Measurements from ENCODE around the gene MRPL23. TPM values are rescaled to one million over a fixed set of nuclear protein-coding genes. Genes with fewer than 3 reads are reported as not detected.

The MRPL23 gene
- total and polyA plus RNA-seq, 2 experiments from 2014 or later, result 54.0 to 54.8 TPM

- TF ChIP-seq EZH2 (IDR thresholded peaks at IDR 0.05; ENCODE audit: borderline replicate concordance) (no peak), EZH2phosphoT487 (IDR thresholded peaks at IDR 0.05; ENCODE audit: low read depth, severe bottlenecking, unreplicated experiment) (no peak), CTCF (IDR thresholded peaks at IDR 0.05; ENCODE audit: poor library complexity) (no peak)
- no peaks in the 10 kb centered on the region for H3K9me2 ChIP-seq (replicated peaks; ENCODE audit: insufficient read depth)
- no peak overlapping the region for H3K27ac ChIP-seq
- peak; percentile 6 for DNase-seq (ENCODE audit: low spot score)
- H3K4me2 ChIP-seq, result no peak overlapping the region
- H3K79me2 ChIP-seq, result no peaks in the 10 kb centered on the region
- no peak overlapping the region for H2AFZ ChIP-seq
- 86% methylated on average over 12 of the region's 14 CpGs for WGBS (ENCODE audit: low lambda C conversion rate, missing lambda C conversion rate)
- peaks cover 22% of the 10 kb centered on the region for H3K4me1 ChIP-seq (ENCODE audit: insufficient read depth)
- no peaks in the 10 kb centered on the region for H4K20me1 ChIP-seq (ENCODE audit: insufficient read depth, poor library complexity, severe bottlenecking)
- no peaks in the 10 kb centered on the region for H3K9me3 ChIP-seq (ENCODE audit: low read depth)
- no peaks in the 10 kb centered on the region for H3K27me3 ChIP-seq
- no peaks in the 10 kb centered on the region for H3K36me3 ChIP-seq (replicated peaks; ENCODE audit: insufficient read depth, low read depth)
- H3K4me3 ChIP-seq, result no peak overlapping the region
These were observed 24.6 kb upstream of the MRPL23 start for GRCh38 chr11:1922481-1923081.

GRCh38 chr11:1923201-1923956, 23.8 kb upstream of the MRPL23 start:
- Histone ChIP-seq H3K36me3 (replicated peaks; ENCODE audit: insufficient read depth, low read depth) (no peaks in the 10 kb centered on the region), H3K9me3 (ENCODE audit: low read depth) (no peaks in the 10 kb centered on the region), H3K4me2 (no peak overlapping the region), H2AFZ (no peak overlapping the region), H3K27ac (no peak overlapping the region), H3K9me2 (replicated peaks; ENCODE audit: insufficient read depth) (no peaks in the 10 kb centered on the region), H3K4me3 (no peak overlapping the region), H3K4me1 (ENCODE audit: insufficient read depth) (peaks cover 30% of the 10 kb centered on the region), H4K20me1 (ENCODE audit: insufficient read depth, poor library complexity, severe bottlenecking) (no peaks in the 10 kb centered on the region), H3K27me3 (no peaks in the 10 kb centered on the region), H3K79me2 (no peaks in the 10 kb centered on the region)
- DNase-seq (ENCODE audit: low spot score), result no peak
- no peak for TF ChIP-seq EZH2phosphoT487 (IDR thresholded peaks at IDR 0.05; ENCODE audit: low read depth, severe bottlenecking, unreplicated experiment)
- TF ChIP-seq EZH2 (IDR thresholded peaks at IDR 0.05; ENCODE audit: borderline replicate concordance), result no peak
- no peak for TF ChIP-seq CTCF (IDR thresholded peaks at IDR 0.05; ENCODE audit: poor library complexity)
- 94% methylated on average over 20 of the region's 22 CpGs for WGBS (ENCODE audit: low lambda C conversion rate, missing lambda C conversion rate)

GRCh38 chr11:1924181-1924580, 23.0 kb upstream of the MRPL23 start:
- Histone ChIP-seq H3K4me3 (no peak overlapping the region), H3K36me3 (replicated peaks; ENCODE audit: insufficient read depth, low read depth) (no peaks in the 10 kb centered on the region), H3K4me2 (no peak overlapping the region), H3K27me3 (no peaks in the 10 kb centered on the region), H4K20me1 (ENCODE audit: insufficient read depth, poor library complexity, severe bottlenecking) (no peaks in the 10 kb centered on the region), H3K79me2 (no peaks in the 10 kb centered on the region), H2AFZ (no peak overlapping the region), H3K9me3 (ENCODE audit: low read depth) (no peaks in the 10 kb centered on the region), H3K27ac (no peak overlapping the region), H3K9me2 (replicated peaks; ENCODE audit: insufficient read depth) (no peaks in the 10 kb centered on the region), H3K4me1 (ENCODE audit: insufficient read depth) (peaks cover 30% of the 10 kb centered on the region)
- no peak for TF ChIP-seq EZH2phosphoT487 (IDR thresholded peaks at IDR 0.05; ENCODE audit: low read depth, severe bottlenecking, unreplicated experiment)
- TF ChIP-seq CTCF (IDR thresholded peaks at IDR 0.05; ENCODE audit: poor library complexity), result no peak
- TF ChIP-seq EZH2 (IDR thresholded peaks at IDR 0.05; ENCODE audit: borderline replicate concordance), result no peak
- WGBS (ENCODE audit: low lambda C conversion rate, missing lambda C conversion rate), result 92% methylated on average over 17 of the region's 17 CpGs
- DNase-seq (ENCODE audit: low spot score), result peak; percentile 3

All from hepatocyte (in vitro differentiated cells).